Measurements from ENCODE around the gene PSMA4.
A peak's percentile ranks its signal among the peaks of the same experiment; 100 is the strongest.
"Not testable (repeated sequence)": the region's sequence is repeated elsewhere in the genome, so short reads cannot be mapped to it uniquely, and the experiment has no call there.

The PSMA4 gene

DNA sequence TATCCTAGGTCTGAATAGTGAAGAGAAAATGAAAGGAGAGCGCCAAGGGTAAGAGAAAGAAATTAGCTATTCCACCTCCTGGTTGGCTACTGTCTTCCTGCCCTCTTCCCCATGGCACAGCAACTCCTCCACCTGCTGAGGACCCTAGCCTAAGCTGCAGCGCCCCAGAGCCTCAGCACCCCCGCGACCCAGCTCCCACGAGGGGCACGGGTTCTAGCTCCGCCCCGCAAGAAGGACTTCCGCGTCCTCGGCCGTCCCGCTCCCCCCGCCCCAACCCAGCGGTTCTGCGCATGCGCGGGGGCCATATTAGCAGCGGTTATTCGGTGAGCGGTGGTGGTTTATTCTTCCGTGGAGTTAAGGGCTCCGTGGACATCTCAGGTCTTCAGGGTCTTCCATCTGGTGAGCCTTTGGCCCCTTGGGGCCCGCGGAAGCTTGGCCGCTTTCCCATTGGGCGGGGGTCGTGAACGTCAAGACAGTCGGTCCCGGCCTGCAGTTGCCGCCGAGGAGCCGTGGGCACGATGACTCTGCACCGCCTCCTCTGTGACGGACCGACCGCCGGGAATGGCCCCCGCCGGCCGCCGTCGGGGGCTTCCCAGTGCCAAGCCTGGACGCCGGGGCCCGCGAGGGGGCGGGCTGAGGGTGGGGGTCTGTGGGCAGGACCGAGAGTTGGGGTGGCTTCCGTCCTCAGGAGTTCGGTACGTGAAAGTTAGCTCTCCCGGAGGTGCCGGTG lies at the start of gene PSMA4:
PSMA4 (plus strand) TSS at position 304 of the 730 bp plus-strand sequence. CDS start 1,484 bp downstream, outside the sequence.
- FAIRE-seq (peak; percentile 40), DNase-seq (ENCODE audit: insufficient read length, low spot score) (peak; percentile 90)

DNA sequence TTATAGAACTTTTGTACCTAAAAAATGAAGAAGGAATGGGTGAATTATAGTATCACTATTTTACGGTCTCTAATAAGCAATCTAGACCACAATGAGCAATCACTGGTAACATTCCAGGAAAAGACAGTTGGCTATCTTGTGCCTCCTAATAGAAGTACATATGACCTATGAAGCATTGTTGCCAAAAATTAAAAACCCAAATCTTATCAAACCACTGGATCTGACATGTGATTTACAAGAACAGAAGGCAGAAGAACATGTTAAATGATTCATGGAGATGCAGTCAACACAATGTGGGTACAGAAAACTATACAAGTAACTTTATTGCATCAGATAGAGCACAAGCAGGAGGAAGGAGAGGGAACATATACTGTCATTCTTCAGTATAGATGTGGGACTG lies 47.4 kb upstream of the PSMA4 start:
- DNase-seq (ENCODE audit: insufficient read length, low spot score) = no peak
- FAIRE-seq = no peak

DNA sequence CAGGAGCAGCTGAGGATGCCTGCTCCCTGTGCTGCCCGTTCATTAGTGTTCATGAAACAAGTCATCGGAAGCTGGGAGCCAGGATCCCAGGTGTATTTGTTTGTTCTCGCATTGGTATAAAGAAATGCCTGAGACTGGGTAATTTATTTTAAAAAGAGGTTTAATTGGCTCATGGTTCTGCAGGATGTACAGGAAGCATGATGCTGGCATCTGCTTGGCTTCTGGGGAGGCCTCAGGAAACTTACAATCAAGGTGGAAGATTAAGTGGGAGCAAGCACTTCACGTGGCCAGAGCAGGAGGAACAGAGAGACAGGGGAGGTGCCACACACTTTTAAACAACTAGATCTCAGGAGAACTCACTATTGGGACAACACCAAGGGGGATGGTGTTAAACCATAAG lies 38.4 kb upstream of the PSMA4 start:
- no peak for FAIRE-seq
- DNase-seq (ENCODE audit: insufficient read length, low spot score) = no peak

DNA sequence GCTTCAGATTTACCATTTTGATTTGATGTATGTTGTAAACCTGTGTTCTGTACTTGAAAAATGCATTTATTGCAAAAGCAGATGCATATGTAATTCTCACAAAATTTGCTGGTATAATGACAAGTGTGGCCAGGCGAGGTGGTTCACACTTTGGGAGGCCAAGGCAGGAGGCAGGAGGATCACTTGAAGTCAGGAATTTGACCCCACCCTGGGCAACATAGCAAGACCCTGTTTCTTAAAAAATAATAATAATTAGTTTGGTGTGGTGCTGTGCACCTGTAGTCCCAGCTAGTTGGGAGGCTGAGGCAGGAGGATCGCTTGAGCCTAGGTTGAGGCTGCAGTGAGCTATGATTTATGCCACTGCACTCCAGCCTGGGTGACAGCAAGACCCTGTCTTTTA lies 37.6 kb upstream of the PSMA4 start:
- no peak for DNase-seq (ENCODE audit: insufficient read length, low spot score)
- FAIRE-seq = no peak

DNA sequence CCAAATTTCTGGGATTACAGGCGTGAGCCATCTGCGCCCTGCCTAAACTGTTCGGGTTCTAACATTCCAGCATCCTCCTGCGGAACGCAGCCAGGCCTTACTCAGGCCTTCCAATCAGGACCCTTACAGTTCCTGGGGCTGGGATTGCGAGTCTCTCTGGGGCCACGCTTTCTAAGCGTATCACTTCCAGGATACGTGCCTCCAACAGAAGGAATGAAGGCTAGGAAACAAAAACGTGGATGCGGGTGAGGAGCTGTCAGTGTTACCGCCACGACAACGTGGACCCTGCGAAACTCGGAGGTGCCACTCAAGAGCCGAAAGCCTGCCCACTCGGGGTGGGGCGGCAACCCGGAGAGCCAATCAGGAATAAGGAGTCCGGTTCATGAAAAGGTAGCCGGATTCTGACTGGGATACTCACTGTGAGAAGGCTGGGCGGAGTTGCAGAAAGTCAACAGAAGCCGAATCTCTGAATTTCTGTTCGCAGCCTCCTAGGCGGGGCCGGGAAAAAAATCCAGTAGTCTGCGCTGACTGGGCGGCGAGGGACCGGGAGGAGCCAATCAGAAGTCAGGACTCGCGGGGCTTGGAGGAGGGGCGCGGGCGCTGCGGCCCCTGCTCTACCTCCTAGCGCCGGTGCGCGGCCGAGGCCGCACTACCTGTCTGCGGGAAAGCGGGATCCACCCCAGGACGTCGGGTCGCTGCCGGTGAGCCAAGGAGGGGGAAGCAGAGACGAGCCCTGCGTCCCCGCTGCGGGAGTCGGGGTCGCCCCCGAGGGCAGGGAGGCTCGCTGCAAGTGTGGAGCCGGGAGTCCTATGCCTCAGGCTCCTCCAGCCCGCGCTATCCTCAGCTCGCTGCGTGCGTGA lies 33.0 kb upstream of the PSMA4 start, which contains the start of gene HYKK:
HYKK (plus strand) TSS at position 607 of the 860 bp plus-strand sequence. CDS start 5,512 bp downstream, outside the sequence.
- DNase-seq (ENCODE audit: insufficient read length, low spot score) (peak; percentile 97), FAIRE-seq (peak; percentile 28)

DNA sequence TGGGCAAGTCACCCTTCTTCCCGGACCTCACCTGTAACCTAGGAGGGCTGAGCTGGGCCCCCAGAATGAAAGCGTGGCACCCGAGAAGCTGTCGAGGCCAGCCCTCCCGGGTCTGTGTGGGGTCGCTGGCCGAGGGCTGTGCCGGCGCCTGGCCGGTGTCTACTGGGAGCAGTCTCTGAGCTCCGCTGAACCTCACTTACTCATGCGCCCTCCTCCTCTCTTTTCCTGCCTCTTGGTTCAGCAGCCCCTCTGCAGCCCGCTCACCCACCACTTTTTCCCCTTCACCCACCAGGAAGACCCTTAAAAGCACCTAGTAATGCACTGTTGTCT lies 32.4 kb upstream of the PSMA4 start:
- no peak for DNase-seq (ENCODE audit: insufficient read length, low spot score)
- no peak for FAIRE-seq

DNA sequence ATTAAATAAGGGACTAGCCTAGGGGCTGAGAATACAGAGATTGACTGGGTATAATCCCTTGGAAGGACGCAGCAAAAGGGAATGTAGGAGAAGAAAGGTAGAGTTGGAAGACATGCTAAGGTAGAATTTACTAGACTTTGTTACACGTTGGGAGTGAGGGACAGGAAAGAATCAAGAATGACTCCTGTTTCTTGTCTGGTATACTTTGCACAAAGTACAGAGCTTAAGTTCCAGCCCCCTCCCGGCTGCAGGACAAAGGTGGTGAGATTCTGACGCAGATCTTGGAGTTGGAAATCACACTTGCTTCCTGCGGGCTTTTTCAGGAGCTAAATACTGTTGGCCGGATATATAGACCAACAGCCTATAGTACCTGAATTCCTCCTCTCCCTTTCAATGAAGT lies 32.0 kb upstream of the PSMA4 start:
- FAIRE-seq (no peak), DNase-seq (ENCODE audit: insufficient read length, low spot score) (no peak)

DNA sequence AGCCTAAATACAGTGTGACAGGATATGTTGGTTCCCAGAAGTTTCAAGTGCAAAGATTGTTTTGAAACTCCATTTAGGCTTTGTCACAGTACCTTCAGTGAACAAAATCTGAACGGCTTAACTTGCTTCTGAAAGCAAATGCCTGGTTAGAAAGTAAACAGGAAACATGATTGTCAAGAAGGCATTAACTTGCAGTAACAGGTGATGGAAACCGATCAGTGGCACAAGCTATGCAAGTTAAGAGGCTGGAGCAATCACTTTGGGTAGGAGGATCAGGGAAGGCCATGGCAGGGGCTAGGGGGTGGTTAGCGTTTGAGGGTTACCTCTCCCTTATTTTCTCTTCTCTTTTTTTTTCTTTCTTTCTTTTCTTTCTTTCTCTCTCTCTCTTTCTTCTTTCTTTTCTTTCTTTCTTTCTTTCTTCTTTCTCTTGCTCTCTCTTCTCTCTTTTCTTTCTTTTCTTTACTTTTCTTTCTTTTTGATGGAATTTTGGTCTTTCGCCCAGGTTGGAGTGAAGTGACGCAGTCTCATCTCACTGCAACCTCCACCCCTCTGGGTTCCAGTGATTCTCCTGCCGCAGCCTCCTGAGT lies 30.4 kb upstream of the PSMA4 start:
- DNase-seq (ENCODE audit: insufficient read length, low spot score) (no peak), FAIRE-seq (no peak)

DNA sequence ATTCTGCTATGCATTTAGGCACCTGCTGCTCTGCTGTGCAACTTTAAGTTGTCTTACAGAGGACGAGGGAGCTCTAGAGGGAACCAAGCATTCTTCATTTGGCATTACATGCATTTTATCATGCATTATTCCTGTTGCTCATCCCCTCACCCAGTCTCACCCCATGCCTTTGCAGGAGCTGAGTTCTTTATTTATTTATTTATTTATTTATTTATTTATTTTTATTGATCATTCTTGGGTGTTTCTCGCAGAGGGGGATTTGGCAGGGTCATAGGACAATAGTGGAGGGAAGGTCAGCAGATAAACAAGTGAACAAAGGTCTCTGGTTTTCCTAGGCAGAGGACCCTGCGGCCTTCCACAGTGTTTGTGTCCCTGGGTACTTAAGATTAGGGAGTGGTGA lies 20.2 kb upstream of the PSMA4 start:
- not testable (repeated sequence) for FAIRE-seq; DNase-seq (ENCODE audit: insufficient read length, low spot score)

DNA sequence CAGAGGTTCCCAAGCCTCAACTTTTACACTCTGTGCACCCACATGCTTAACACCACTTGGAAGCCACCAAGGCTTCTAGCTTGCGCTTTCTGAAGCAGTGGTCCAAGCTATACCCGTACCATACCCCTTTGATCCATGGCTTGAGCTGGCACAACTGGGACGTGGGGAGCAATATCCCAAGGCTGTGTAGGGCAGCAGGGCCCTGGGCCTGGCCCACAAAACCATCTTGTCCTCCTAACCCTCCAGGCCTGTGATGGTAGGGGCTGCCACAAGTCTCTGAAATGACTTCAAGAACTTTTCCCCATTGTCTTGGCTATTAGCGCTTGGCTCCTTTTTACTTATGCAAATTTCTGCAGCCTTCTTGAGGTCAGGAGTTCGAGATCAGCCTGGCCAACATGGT lies 16.0 kb upstream of the PSMA4 start:
- no peak for FAIRE-seq
- no peak for DNase-seq (ENCODE audit: insufficient read length, low spot score)

DNA sequence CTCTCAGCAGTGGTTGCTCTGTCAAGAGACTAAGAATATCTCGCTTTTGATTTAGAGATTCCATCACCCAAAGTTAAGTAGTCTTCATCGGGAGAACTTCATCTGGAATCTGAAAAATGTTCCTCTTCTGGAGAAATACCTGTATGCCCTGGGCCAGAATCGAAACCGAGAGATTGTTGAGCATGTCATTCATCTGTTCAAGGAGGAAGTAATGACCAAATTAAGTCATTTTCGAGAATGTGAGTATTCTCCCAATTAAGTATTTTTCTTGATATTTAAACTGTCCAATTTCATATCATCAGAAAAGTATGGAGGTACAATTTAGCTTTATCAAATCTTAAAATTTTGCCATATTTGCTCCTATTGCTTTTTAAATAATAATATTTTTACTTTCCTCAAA lies 12.9 kb upstream of the PSMA4 start:
- FAIRE-seq (no peak), DNase-seq (ENCODE audit: insufficient read length, low spot score) (no peak)

DNA sequence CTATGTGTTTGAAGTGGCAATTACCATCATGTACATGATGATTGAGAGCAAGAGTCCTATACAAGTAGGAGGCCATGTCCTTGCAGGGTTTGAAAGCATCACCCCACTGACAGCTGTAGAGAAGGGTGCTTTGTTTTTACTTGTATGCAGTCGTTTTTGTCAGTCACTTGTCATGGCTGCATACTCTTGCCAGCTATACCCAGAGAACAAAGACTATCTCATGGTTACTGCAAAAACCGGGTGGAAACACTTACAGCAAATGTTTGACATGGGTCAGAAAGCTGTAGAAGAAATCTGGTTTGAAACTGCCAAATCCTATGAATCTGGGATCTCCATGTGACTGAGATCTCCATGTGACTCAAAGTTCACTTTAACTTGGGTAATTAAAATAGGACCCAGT lies 6.9 kb upstream of the PSMA4 start:
- DNase-seq (ENCODE audit: insufficient read length, low spot score) (no peak), FAIRE-seq (no peak)

DNA sequence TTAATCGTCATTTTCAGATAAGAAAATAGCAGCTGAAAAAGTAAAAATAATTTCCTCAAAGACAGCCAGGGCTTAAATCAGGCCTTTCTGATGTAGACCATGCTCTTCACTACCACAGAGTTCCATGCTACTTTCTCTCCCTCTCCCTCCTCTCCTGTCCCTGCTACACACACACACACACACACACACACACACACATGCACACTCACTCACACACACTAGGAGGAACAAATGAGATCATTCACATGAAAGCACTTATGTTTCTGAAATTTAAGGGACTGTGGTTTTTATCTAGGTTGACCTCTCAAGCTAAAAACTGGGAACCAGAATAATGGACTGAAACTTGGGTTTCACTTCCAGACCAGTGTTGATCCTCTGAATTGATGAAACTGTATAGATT lies 4.1 kb upstream of the PSMA4 start:
- no peak for DNase-seq (ENCODE audit: insufficient read length, low spot score)
- FAIRE-seq = no peak

DNA sequence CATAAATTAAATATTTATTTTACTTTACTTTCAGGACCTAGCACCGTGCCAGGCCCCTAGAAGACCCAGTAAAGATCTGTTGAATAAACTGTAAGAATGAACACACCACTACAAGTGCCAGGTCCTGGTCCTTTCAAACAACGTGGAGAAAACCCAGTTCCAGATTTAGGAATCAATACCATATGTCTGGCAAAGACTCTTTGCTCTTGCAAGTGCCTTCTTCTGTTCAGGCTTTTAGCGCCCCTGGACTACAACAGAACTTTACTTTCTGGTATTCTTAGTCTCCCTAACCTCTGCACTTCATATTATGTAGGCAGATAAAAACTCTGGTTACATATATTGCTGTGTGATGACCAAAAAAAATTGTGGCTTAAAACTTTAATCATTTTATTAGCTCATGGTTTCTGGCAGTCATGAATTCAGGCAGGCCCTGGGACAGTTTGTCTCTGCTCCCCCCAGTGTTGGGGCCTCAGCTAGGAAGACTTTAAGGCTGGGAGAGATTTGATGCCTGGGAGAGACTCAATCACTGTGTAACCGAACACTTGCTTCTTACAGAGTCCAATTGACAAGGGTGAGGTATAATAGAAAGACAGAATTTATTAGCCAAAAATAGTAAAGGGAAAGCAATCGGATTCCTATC lies 2.9 kb upstream of the PSMA4 start:
- no peak for FAIRE-seq

DNA sequence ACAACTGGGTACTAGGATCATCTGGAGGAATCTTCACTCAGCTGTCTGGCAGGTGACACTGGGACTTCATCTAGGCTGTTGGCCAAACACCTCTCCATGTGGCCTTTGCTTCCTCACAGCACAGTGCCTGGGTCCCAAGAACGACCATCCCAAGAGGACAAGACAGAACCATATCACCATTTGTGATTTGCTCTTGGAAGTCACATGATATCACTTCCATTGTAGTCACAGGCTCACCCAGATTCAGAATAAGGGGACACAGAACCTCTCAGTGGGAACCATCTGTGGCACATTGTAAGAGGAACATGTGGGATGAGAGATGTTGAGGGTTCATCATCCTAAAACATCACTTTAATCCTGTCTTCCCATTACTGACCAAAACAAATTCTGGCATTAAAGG lies 1.9 kb upstream of the PSMA4 start:
- DNase-seq (ENCODE audit: insufficient read length, low spot score) (no peak), FAIRE-seq (no peak)

More for the DNA sequence above, 2.9 kb upstream of the PSMA4 start:
- DNase-seq (ENCODE audit: insufficient read length, low spot score) = no peak

DNA sequence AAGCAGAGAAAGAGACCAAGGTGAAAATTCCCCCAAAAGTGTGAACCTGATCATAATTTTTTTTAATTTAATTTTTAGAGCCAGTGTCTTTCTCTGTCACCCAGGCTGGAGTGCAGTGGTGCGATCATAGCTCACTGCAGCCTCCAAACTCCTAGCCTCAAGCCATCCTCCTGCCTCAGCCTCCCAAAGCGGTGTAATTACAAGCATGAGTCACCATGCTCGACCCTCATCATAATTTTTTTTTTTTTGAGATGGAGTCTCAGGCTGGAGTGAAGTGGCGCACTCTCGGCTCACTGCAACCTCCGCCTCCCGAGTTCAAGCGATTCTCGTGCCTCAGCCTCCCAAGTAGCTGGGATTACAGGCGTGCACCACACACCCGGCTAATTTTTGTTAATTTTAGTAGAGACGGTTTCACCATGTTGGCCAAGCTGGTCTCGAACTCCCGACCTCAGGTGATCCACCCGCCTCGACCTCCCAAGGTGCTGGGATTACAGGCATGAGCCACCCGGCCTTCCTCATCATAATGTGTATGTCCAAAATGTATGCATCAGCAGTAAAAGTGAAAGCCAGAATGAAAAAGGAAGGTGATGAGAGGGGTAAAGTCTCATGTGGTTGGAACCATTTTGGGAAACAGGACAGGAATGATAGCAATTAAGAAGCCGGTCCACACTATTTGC lies 642 bp upstream of the PSMA4 start:
- not testable (repeated sequence) for FAIRE-seq; DNase-seq (ENCODE audit: insufficient read length, low spot score)

DNA sequence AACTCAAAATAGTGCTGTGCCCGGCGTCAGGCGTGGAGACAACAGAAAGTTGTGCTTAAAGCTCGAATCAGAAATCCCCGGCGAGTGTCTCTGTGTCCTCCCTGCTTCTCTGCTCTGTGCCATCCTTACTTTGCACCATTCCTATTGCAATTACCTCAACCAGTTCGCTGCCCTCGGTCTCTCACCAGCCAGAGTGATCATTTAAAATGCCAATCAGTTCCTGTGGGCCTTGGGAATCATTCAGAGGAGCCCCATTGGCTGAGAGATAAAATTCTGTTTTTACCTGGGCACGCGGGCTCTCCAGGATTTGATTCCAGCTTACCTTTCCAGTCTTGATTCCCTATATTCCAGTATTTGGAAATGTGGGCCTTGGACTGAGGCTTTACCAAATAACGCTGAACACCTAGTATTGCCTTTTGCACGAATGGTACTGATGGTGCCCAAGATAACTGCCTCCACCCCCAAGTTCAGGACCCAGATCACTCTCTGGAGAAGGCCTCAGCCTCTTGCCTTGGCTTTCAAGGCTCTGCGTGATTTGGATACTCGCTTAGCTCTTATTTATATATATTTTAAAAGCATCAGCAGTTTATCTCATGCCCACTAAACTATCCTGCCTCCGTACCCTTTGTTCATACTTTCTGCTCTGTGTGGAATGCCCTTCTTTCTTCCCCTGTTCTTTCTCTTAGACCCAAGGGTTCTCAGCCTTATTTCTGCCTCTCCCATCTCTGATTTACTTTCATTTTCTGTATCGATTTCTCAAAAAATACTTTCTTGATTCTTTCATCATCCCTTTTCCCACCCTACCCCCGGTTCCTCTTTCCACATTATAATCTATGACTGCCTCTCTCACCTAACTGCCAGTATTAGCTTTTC lies 863 bp downstream of the PSMA4 start:
- no peak for DNase-seq (ENCODE audit: insufficient read length, low spot score)

DNA sequence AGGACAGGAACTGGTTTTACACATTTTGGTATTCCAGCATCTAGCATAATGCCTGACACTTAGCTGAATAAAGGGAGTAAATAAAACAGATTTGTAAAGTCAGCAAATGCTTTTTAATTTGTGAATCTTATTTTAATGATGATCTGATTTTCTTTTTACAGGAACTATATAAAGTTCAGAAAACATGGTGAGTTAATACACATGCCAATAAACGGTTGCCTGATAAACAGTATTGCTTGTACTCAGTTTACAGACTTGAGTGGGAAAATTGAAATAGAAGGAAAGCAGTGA lies 1.4 kb downstream of the PSMA4 start:
- FAIRE-seq = no peak

More for the DNA sequence above, 863 bp downstream of the PSMA4 start:
- no peak for FAIRE-seq

DNA sequence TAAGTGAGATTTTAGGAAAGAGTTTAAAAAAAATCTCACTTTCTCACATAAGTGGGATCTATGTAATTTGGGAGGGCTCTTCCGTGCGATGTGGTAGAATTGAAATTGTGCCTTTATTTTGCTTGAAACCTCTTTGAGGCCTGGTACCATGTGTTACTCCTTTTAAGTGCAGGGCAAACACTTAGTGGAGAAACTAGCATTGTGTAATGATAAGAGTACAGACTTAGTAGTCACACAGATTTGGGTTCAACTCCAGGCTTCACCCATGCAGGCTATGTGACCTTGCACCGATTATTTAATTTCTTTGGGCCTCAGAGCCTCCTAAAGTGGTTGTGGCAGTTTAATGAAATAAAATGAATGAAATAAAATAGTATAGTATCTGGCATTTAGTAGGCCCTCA lies 2.4 kb downstream of the PSMA4 start:
- no peak for FAIRE-seq
- DNase-seq (ENCODE audit: insufficient read length, low spot score) = no peak

More for the DNA sequence above, 1.4 kb downstream of the PSMA4 start:
- no peak for DNase-seq (ENCODE audit: insufficient read length, low spot score)

DNA sequence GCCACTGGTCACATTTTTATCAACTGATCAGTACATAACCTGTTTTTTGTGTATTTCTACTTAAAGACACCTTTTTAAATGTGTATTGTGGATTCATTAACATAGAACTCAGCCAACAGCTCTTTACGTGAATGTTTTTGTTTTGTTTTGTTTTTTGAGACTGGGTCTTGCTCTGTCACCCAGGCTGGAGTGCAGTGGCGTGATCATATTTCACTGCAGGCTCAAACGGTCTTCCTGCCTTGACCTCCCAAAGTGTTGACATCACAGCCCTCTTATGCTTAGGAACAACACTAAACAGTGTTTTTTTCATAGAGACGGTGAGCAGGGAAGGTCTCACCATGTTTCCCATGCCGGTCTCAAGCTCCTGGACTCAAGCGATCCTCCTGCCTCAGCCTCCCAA lies 9.9 kb downstream of the PSMA4 start:
- FAIRE-seq (no peak), DNase-seq (ENCODE audit: insufficient read length, low spot score) (no peak)

Data from HTR-8/SVneo (cell line).